ENCODE measurements around the gene UBA7.

DNA sequence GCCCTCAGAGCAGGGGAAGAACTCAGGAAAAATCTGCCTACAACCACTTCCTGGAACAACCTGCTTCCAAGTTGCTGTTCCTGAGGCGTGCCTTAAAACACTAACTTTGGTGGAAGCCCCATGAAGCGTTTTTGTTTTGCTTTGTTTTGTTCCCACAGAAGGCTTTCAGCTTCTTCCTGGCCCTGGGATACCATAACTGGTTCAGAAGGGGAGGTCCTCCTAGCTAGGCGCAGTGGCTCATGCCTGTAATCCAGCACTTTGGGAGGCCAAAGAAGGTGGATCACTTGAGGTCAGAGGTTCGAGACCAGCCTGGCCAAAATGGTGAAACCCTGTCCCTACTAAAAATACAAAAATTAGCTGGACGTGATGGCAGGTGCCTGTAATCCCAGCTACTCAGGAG lies 26.2 kb downstream of the UBA7 start:
- TF ChIP-seq YY1 (IDR thresholded peaks at IDR 0.05; ENCODE audit: insufficient read depth, insufficient read length) (no peak), SUZ12 (IDR thresholded peaks at IDR 0.05; ENCODE audit: extremely low read depth, insufficient read depth, insufficient read length) (no peak), ZNF274 (IDR thresholded peaks at IDR 0.05; ENCODE audit: low read depth, low read length) (no peak)
